ENCODE results near the gene RAMAC.
"Not testable (repeated sequence)": the region's sequence is repeated elsewhere in the genome, so short reads cannot be mapped to it uniquely, and the experiment has no call there.

Gene RAMAC

DNA sequence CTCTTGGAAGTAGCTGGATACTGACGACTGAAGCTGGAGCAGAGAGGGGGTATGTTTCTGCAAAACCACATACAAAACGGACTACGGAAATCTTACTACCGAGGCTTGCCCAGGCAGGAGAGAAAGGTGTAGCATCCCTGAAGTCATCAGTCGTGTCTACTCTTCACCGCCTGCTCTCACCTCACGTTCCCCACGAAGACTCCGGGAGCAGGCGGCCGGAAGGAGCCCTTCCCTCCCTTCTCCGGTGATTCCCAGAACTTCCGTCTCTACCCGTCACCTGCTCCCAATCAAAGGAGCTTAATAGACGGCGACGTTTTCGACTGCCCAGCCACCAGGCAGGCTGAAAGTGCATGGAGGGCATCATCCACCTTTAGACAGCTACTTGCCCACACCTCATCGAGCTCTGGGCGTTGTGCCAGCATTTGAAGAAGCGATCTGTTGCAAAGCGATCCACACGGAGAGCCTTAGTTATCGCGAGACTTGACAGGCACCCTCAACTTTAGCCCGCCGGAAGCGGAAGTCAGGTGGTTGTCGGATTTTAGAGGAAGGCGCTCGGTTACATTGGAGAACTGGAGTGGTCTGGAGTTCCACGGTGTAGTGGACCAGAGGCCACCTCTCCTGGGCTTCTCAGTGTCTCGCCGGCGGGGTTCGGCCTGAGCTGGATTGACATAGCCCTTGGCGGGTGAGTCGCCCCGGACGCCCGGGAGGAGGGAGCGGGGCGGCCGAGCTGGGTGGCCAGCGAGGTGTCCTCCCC is at the start of gene RAMAC:
Gene RAMAC, plus strand, starts transcription at position 523 of the 754 bp plus-strand sequence. CDS start 2,809 bp downstream, outside the sequence.
- DNase-seq: peak; percentile 92

- DNase-seq: no peak
Observed at GRCh38 chr15:82936966-82937711, 48.9 kb upstream of the RAMAC start.

DNA sequence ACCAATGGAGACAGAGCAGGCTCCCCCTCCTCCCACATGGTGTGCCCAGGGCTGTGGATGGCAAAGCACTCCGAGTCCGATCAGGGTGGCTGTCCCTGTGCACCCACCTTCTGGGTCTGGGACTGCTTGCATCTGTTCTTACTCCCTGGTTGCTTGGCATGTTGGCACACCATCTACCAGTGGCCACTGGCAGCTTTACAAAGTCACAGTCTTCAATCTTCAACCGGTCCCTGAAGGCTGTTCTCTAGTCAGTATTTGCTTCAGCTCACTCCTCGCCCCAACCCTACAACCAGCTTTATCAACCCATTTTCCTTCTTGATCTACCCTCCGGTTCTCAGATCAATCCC is 48.3 kb upstream of the RAMAC start:
- DNase-seq: no peak

DNA sequence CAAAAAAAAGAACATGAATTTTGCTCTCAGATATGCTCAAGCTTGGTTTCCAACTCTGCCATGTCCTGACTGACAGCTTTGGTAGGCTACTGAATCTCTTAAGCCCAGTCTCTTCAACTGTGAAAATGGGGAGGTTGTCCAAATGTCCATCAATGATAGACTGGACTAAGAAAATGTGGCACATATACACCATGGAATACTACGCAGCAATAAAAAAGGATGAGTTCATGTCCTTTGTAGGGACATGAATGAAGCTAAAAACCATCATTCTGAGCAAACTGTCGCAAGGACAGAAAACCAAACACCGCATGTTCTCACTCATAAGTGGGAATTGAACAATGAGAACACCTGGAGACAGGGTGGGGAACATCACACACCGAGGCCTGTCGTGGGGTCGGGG is 46.3 kb upstream of the RAMAC start:
- not testable (repeated sequence) for DNase-seq

GRCh38 chr15:82942691-82943090 is 43.3 kb upstream of the RAMAC start:
- no peak for DNase-seq

DNA sequence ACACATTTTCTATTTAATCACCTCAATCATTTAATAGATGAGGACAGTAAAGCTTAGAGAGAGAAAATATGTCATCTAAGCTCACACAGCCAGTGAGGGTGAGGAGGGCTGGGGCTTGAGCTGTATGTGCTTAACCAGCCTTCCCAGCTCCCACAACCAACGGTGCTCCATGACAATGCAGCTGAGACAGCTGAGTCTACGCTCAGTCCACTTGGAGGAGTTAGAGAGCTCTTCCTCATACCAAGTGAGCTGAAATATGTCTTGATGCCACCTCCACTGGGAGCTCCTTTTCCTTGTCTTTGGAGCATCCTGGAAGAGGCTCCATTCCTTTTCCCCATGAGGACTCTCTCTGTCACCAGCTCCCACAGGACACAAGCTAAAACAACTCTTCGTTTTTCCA is 42.8 kb upstream of the RAMAC start:
- no peak for DNase-seq

DNA sequence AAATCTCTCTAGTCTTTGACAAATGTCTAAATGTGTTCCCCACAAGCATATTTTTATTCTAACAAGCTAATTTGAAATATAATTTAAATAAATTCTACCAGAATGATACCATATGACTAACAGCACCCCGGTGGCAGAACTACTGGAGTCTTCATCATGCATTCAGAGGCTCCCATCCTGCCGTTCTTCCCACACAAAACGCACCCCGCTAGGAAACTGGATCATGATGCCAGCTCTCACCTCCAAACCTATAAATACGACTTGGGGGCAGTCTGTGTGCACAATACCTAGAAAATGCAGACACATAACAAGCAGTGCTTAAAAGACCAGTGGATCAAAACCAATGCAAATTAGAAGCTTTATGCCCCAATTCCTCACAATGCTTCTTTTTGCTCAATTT is 42.0 kb upstream of the RAMAC start:
- no peak for DNase-seq

DNA sequence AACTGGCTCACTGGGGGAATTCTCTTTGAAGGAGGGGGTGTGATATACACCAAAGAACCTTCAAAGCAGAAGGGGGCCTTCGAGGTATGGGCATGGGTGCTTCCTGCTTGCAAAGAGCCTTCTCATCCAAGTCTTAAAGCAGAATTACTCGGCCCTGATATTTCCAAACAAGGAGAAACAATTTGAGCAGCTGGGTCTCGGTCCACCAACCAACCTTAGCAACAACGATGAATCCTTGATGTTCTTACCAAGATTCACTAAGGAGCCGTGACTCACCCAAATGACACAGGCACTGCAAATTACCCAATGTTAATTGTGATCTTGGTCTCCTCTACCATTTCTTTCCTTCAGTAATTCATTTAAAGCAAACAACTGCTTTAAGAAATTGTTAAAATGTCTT is 41.2 kb upstream of the RAMAC start:
- no peak for DNase-seq

DNA sequence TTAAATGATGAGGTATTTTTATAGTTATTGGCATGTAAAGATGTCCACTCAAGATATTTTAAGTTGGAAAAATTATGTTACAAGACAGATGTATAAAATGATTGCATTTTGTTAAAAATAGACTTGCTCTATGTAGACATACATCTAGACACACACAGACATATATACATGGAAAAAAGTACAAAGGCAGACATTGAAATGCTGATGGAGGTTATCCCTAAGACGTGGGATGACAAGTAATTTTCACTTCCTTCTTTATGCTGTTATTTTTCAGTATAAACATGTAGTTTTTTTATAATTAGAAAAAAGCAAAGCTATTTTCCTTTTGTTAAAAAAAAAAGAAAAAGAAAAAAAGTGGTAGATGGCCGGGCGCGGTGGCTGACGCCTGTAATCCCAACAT is 40.7 kb upstream of the RAMAC start:
- no peak for DNase-seq

GRCh38 chr15:82946155-82946701 is 39.8 kb upstream of the RAMAC start:
- no peak for DNase-seq

DNA sequence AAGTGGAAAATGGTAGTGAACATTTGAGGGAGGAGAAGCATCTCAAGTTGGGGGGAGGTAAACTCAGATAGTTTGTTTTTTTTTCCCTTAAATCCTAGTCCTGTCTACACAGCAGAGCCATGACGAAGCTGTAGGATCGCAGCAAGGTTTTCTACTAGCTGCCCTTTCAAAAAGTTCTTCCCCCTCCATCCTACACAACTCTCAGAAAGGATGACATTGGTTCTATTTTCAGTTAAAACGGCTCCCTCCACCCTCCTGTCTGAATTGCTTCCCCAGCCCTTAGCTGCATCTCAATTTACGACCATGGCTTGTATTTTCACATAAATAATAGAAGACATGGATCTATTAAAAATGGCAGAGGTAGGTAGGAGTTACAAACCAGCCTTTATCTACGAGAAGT is 35.7 kb upstream of the RAMAC start:
- no peak for DNase-seq

DNA sequence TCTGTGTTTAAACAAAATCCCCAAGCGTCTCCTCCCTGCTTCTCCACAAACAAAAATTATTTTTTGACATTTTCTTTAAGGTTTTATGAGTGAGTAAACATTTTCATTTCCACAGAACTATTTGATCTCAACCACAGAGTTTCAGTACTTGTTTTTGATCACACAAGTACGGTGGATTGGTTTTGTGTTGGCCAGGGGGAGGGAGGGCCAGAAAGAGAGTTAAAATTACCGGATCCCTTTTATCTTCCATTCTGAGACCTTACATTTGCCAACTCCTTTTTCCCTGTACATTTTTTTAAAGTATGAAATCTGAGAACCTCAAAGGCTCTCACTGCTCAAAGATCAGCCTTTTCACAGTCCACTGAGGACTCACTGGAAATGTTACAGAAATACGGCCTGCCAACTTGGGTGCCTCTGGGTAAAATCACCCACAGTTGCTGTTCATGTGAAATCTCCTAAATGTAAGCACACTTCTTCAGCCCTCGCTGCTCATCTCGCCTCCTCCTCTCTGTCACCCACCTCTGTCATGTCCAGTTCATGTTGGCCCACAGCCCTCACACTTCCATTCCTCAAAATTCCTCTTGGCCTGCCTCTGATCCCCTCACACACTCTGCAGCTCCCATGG is 35.2 kb upstream of the RAMAC start:
- DNase-seq: no peak

GRCh38 chr15:82951472-82952157 is 34.4 kb upstream of the RAMAC start:
- no peak for DNase-seq

- no peak for DNase-seq
Observed at GRCh38 chr15:82952158-82953081, 33.6 kb upstream of the RAMAC start, which contains the start of gene HOMER2. Gene HOMER2 (minus strand): TSS chr15:82952720. CDS start chr15:82952535, 185 bp downstream.

DNA sequence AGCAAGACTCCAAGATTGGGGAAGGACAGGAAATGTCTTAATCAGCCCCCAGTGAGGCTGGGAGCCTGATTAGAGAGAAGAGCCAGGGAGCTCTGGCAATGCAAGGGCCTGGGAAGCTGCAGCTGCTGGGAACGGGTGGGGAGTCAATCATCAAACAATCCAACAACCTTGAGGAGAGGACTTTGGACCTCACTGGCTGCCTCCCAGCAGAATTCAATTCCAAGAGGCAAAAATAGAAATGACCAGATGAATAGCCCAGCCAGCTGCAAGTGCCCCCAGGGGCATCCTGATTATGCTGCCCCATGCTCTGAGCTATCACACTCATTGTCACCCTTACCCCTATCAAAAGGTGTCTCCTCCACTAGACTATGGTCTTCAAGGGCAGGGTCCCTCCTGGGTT is 27.4 kb upstream of the RAMAC start:
- no peak for DNase-seq

DNA sequence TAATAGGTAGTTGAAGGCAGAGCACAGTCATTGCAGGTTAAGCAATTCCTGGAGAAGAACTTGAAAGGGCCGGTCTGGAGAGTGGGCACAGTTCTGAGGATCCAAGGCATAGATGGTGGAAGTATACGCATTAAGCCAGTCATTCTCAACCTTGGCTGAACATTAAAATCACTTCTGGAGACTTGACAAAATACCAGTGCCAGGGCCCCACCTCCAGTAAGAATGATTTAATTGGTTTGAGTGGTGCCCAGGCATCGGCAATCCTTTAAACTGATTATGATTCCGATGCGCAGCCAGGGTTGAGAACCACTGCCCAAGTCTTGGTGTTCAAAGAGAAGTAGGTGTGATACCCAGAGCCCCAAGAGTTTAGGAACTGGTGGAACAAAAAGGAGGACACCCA is 26.6 kb upstream of the RAMAC start:
- DNase-seq: no peak

DNA sequence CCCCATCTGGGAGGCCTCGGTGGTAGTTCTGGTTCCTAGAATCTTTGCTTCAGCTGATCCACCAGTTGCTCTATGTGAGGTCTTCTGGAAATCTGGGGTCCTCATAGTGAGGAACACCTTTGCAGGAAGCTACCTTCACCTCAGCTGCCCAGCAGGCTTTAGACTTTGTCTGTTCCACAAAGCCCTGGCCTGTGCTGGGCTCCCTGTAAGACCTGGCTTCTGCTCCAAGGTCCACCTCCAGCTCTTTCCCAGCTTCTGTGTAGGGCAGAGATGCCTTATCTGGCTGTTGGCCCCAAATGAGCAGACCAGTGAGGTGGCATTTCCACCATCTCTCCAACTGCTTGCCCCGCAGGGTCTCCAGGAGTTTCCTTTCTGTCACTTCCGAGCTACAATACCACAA is 25.2 kb upstream of the RAMAC start:
- no peak for DNase-seq

DNA sequence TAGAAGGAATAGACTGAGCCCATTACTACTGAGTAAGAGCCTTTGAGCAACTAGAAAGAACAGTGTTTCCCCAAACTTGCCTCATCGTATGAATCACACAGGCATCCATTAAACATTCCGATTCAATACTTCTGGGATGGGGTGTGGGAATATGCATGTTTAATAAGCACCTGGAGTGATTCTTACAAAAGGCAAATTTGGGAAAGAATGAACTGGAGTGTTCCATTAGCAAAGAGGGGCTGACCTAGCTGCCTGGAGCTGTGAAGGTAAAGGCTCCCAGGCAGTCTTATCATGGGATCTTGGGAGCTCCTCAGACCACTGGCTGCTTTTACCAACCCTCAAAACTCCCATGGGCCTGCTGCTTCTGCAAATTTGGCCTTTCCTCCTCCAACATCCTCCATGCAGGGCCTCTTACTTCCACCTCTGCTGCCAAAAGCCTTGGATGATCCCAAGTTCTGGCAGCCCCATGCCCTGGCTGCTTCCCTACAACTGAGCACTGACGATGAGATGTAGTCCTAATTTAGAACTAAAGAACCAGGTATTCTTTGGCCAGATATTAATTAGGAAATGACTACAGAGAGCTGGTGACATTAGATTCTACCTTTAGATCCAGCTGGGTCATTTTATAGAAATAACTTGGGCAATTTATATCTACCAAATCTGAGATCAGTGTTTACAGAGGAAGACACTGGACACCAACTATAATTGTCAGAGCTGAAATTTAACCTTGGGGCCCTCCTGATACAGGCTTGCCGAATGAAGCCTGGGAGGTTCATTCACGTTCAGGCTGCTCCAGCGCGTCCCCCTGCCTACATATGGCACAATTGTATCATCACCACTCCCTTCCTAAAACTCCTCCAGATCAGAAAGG is 22.3 kb upstream of the RAMAC start:
- no peak for DNase-seq

DNA sequence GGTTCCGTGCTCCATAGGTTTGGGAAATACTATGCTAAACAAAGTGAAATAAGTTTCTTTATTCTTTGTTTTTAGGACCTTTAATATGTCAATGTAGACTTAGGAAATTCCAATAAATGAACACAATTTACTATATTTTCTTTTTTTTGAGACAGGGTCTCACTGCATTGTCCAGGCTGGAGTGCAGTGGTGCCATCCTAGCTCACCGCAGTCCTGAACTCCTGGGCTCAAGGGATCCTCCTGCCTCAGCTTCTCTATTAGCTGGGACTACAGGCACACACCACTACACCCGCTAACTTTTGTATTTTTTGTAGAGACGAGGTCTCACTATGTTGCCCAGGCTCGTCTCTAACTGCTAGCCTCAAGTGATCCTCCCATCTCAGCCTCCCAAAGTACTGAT is 21.1 kb upstream of the RAMAC start:
- no peak for DNase-seq

DNA sequence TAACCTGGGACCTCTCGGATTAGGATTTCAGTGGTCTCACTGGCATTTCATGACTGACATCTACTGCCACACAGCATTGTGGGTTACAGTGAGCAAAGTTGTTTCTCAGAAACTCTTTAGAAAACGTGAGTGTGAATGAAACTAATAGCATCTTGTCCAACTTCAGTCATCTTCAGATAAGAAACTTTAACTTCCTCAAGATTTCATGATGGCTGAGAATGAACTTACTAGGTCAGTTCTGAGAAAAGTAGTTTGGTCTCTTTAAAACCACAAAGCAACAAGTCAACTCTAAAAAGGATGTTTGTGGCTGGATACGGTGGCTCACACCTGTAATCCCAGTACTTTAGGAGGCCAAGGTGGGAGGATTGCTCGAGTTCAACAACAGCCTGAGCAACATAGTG is 19.3 kb upstream of the RAMAC start:
- no peak for DNase-seq

GRCh38 chr15:82968066-82968465 is 17.9 kb upstream of the RAMAC start:
- no peak for DNase-seq

Measured in NCI-H1092 (cell line).